Measurements from ENCODE around the gene SYNPR.

The SYNPR gene

DNA sequence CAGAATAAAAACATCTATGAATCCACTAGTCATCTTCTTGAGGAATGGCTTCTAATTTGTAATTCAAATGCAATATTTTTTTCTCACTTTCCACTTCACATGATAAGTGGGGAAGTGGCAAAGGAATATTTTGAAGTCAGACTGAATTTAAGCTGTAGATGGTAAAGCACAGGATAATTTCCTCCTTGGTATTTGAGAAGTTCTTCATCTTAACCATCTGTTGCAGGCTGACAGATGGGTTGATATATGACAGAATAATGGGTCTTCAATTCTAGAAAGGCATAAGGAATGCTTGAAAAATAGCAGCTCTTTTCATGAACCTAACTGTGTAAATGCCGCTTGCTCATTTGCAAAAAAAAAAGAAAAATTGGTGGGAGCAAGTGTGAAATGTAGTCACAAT lies 307.8 kb downstream of the SYNPR start:
- TF ChIP-seq, protein P1, sequence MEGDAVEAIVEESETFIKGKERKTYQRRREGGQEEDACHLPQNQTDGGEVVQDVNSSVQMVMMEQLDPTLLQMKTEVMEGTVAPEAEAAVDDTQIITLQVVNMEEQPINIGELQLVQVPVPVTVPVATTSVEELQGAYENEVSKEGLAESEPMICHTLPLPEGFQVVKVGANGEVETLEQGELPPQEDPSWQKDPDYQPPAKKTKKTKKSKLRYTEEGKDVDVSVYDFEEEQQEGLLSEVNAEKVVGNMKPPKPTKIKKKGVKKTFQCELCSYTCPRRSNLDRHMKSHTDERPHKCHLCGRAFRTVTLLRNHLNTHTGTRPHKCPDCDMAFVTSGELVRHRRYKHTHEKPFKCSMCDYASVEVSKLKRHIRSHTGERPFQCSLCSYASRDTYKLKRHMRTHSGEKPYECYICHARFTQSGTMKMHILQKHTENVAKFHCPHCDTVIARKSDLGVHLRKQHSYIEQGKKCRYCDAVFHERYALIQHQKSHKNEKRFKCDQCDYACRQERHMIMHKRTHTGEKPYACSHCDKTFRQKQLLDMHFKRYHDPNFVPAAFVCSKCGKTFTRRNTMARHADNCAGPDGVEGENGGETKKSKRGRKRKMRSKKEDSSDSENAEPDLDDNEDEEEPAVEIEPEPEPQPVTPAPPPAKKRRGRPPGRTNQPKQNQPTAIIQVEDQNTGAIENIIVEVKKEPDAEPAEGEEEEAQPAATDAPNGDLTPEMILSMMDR (conservative IDR thresholded peaks at IDR 0.05; ENCODE audit: low read length) = no peak
- DNase-seq (ENCODE audit: low read depth) = no peak

DNA sequence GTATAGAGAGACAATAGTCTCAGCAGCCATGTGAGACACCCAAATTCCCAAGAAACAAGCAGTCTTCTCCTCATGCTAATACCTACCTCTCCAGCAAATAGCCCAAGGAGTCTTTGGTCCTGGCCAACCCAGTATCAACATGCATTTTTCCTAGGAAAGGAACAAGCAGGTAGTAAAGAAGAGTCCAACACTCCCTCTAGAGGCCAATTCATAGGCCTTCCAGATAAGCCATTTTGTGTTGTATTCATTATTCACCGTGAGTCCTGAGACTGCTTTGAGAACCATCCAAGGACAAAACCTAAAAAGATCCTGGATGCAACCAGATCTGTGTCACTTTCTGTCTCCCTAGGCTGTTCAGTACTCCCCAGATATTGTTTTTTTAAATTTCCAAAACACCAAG lies 310.8 kb downstream of the SYNPR start:
- no peak for DNase-seq (ENCODE audit: low read depth)
- TF ChIP-seq, protein P1 (conservative IDR thresholded peaks at IDR 0.05; ENCODE audit: low read length) = no peak

More for the DNA sequence above, 307.8 kb downstream of the SYNPR start:
- no peak overlapping the region for H3K4me3 ChIP-seq (ENCODE audit: low read length)

DNA sequence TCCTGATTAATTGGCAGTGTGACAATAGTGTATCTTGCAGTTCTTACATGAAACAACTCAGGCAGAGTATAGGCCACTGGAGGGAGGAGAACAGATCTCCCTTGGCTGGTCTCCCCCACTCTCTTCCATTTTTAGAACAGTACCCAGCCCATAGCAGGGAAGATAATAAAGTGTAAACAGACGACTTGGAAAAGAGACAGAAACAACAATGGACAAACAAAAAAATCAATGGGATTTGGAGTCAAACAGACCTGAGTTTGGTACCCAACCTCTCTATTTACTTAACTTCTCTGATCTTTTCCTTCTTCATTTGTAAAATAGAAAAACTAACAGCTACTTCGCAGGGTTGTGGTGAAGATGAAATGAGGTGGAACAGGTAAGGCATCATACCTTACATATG lies 315.7 kb downstream of the SYNPR start:
- TF ChIP-seq, protein P1 (conservative IDR thresholded peaks at IDR 0.05; ENCODE audit: low read length) = no peak
- no peak overlapping the region for H3K4me3 ChIP-seq (ENCODE audit: low read length)
- no peak for DNase-seq (ENCODE audit: low read depth)

More for the DNA sequence above, 310.8 kb downstream of the SYNPR start:
- H3K4me3 ChIP-seq (ENCODE audit: low read length) = no peak overlapping the region

DNA sequence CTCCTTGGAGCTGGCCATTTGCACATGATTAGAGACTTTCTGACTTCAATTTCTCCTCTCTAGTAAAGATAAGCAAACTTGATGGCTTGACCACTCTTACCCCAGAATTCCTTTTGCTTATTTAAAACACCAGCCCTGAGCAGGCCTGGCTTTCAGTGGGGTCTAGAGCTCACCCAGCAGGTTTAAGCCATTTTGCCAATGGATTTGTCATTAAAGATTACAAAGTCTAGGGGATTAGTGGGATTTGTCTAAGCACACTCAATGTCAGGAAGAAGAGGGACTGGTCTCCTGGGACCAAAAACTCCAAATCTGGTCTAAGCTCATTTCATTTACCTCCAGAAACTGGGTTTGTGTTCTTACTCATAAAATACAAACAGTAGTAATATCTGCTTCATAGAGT lies 317.1 kb downstream of the SYNPR start:
- no peak for DNase-seq (ENCODE audit: low read depth)
- TF ChIP-seq, protein P1 (conservative IDR thresholded peaks at IDR 0.05; ENCODE audit: low read length) = no peak

DNA sequence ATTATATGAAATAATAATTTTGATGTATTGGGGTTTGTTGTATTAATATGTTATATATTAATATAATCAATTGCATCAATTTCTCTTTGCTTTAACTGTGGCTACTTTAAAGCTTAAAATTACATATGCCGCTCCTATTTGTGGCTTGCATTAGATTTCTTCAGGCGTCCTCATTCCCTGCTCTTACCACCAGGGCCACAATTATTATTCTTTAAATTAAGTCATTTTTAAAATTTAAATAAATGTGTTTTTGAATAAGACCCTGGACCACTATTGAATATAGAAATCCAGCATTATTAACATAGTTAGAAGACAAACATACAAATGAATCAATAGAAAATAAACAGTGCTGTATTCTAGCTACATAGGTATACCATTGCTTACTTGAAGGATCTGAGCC lies 318.9 kb downstream of the SYNPR start:
- no peak for DNase-seq (ENCODE audit: low read depth)
- TF ChIP-seq, protein P1 (conservative IDR thresholded peaks at IDR 0.05; ENCODE audit: low read length) = no peak
- H3K4me3 ChIP-seq (ENCODE audit: low read length) = no peak overlapping the region

More for the DNA sequence above, 317.1 kb downstream of the SYNPR start:
- no peak overlapping the region for H3K4me3 ChIP-seq (ENCODE audit: low read length)

DNA sequence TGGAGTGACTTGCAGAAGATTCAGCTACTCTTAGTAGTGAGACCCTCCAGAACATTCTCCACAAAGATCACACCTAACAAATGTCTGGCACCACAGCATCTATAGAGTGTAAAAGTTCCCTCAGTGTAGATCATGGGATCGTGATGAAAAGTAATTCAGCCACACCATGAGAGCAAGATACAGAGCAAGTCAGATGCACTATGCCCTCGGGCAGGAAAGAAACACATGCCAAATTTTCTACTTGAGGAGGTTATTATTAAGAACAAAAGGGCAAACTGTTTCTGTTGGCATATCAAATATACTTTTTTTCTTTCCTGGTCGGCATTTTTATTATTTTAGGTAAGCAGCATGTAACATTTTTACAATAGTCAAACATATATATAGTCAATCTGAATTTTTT lies 329.6 kb downstream of the SYNPR start:
- TF ChIP-seq, protein P1 (conservative IDR thresholded peaks at IDR 0.05; ENCODE audit: low read length) = no peak
- DNase-seq (ENCODE audit: low read depth) = no peak
- no peak overlapping the region for H3K4me3 ChIP-seq (ENCODE audit: low read length)

DNA sequence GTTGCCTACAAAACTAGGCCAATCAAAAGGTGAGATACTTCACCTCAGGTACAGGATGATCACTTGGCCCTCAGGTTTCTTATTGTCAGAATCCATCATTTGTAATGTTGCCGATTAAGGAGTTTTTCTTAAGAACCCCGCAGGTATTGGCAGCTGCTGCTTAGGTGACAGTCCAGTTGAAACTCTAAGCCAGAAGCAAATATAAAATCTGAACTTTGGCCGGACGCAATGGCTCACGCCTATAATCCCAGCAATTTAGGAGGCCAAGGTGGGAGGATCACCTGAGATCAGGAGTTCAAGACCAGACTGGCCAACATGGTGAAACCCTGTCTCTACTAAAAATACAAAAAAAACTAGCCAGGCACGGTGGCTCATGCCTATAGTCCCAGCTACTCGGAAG lies 331.3 kb downstream of the SYNPR start:
- TF ChIP-seq, protein P1 (conservative IDR thresholded peaks at IDR 0.05; ENCODE audit: low read length) = no peak
- DNase-seq (ENCODE audit: low read depth) = no peak
- no peak overlapping the region for H3K4me3 ChIP-seq (ENCODE audit: low read length)
